Measurements from ENCODE around the gene GALNT14.

The GALNT14 gene

DNA sequence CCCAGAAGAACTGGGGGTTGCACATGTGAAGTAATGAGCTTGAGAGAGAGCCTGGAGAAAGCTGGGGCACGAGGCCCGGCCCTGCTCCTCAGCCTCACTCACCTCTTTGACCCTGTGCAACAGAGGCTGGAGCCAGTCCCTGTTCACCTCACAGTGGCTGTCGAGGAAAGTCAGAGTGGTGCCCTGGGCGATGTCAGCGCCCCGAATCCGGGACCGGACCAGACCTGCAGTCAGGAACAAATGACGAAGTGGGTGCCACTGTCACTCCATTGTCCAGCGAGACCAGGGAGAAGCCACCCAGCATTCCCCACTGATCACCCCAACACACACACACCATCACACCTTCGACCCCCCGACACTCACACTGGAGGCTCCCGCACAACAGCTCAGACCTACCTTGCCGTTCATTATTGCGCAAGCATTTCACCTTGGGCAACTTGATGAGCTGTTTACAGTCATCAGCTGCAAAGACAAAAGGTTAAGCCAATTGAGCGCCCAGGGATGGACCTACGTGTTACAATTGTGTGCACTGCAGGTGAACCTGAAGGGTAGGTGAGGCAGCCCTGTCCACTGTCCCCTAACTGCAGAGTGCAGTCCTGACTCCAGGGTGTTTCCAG is 182.6 kb downstream of the GALNT14 start:
- ChIA-PET POLR2A (ENCODE audit: low non-redundant PET) (no interaction called here), CTCF (no interaction called here)
- no peak overlapping the region for H3K27ac ChIP-seq
- no peak for DNase-seq (ENCODE audit: low spot score)
- TF ChIP-seq CTCF (conservative IDR thresholded peaks at IDR 0.05; ENCODE audit: low read depth) = no peak

- no peak for TF ChIP-seq CTCF (conservative IDR thresholded peaks at IDR 0.05; ENCODE audit: low read depth)
- ChIA-PET CTCF (interaction anchor here (0.7 kb wide), 1 partner anchor 741 kb away, joined by 4 read pairs; no protein-coding TSS in a partner anchor), POLR2A (ENCODE audit: low non-redundant PET) (no interaction called here)
- no peak for DNase-seq (ENCODE audit: low spot score)
- no peak overlapping the region for H3K27ac ChIP-seq
Observed at GRCh38 chr2:30950339-30950738, 187.9 kb downstream of the GALNT14 start.

GRCh38 chr2:30949435-30949834 is 188.8 kb downstream of the GALNT14 start:
- H3K27ac ChIP-seq = no peak overlapping the region
- CTCF ChIA-PET = interaction anchor here (0.6 kb wide), 1 partner anchor 566 kb away, joined by 3 read pairs; no protein-coding TSS in a partner anchor
- DNase-seq (ENCODE audit: low spot score) = no peak
- TF ChIP-seq CTCF (conservative IDR thresholded peaks at IDR 0.05; ENCODE audit: low read depth) = no peak
- POLR2A ChIA-PET (ENCODE audit: low non-redundant PET) = no interaction called here

DNA sequence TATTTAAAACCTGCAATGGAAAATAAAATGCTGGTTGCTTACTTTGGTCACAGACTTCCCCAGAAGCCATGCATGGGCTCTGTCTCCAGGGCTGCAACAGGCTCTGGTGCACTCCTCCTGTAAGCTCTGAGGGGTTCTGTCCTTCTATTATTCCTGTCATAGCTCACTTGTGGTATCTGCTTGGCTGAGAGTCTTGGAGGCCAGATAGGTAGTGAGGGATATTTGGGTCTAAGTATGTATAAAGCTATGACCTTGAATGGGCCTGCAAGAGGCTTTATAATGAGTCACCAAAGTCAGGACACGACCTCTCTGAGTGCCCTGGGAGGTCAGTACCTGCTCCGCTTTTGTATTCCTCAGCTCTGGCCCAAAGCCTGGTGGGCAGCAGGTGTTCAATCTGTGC is 189.4 kb downstream of the GALNT14 start:
- ChIA-PET CTCF (interaction anchor here (0.6 to 0.8 kb wide), 2 partner anchors 54 to 566 kb away, joined by 3 read pairs; no protein-coding TSS in a partner anchor), POLR2A (ENCODE audit: low non-redundant PET) (no interaction called here)
- no peak for DNase-seq (ENCODE audit: low spot score)
- H3K27ac ChIP-seq = no peak overlapping the region
- no peak for TF ChIP-seq CTCF (conservative IDR thresholded peaks at IDR 0.05; ENCODE audit: low read depth)

DNA sequence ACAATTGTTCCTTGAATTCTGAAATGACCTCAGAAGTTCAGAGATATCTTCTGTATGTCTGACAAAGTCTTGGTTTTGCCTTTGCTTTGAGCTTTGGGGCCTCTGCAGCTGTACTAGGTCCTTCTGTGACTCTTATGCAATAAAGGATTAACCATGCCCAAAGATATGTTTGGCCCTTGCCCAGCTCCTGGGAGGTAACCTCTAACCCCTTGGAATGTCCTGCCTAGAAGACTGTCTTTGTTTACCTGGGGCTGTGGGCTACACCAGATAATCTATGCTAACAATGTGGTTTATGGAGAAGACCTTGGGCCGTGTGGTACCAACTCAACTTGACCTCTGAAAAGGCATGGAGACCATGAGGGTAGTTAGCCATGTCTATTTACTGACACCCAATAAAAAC is 190.1 kb downstream of the GALNT14 start:
- H3K27ac ChIP-seq = no peak overlapping the region
- DNase-seq (ENCODE audit: low spot score) = no peak
- POLR2A ChIA-PET (ENCODE audit: low non-redundant PET) = no interaction called here
- CTCF ChIA-PET = interaction anchor here (0.8 kb wide), 1 partner anchor 54 kb away, joined by 3 read pairs; no protein-coding TSS in a partner anchor
- TF ChIP-seq CTCF (conservative IDR thresholded peaks at IDR 0.05; ENCODE audit: low read depth) = no peak

DNA sequence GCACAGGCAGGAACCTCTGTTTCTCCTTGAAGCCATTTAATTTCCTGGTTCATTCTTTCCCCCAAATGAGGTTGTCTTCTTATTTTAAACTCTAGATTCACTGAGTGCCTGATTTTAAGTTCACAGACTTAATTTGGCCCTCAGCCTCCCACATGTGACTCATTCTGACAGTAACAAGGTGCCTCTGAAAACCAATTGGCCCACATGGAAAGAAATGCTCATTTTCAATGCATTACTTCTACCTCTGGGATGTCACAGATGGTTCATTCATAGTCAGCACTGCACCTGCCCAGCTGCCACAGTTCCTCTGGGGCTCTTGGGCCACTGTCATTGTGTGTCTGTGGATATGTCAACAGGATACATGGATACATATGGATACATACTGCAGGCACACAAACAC is 190.6 kb downstream of the GALNT14 start:
- ChIA-PET POLR2A (ENCODE audit: low non-redundant PET) (no interaction called here), CTCF (no interaction called here)
- no peak for TF ChIP-seq CTCF (conservative IDR thresholded peaks at IDR 0.05; ENCODE audit: low read depth)
- no peak for DNase-seq (ENCODE audit: low spot score)
- no peak overlapping the region for H3K27ac ChIP-seq

Data from RWPE1 (cell line).